GM18517 (cell line): ENCODE data around the gene SIK2.
A peak's percentile ranks its signal among the peaks of the same experiment; 100 is the strongest.
"Not testable (repeated sequence)": the region's sequence is repeated elsewhere in the genome, so short reads cannot be mapped to it uniquely, and the experiment has no call there.

Source experiments
- ATAC-seq: cut with Tn5 transposase; IDR thresholded peaks from one replicate; pipeline ENCODE4 v1.9.1; 2021; ENCODE audit warnings: mild to moderate bottlenecking, moderate library complexity; ENCODE audit not compliant: unreplicated experiment

The SIK2 gene

DNA sequence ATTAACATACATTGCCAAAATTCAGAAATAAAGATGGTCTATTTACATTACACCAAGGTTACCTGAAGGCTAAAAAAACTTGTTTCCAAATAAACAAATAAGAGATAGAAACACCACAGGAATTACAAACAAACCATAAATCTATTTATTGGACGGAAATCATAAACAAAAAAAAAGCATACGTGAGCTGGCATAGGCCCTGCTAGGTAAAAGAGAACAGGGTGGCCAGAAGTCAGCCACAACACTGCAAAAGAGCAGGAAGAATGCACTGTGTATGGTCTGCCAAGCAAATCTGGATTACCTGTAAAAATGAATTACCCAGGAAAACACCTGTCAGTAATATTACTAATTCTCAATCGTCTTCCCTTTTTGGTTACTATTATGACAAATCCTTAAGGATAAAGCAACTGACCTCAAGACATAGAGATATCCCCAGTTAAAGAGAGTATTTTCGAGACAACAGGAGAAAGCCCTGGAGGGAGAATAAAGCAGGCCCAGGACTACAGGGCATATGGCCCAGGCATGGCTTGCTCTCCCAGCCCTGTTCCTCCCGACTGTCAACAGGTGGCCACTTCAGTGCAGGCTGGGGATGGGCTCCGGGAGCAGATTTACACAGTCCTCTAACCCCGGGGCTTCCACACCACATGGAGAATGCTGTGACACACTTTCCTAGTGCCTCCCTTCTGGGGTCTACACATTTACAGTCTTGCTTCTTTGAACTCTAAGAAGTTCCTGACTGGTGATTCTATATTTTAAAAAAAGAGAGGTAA, 146.0 kb downstream of the SIK2 start:
- ATAC-seq, result no peak

DNA sequence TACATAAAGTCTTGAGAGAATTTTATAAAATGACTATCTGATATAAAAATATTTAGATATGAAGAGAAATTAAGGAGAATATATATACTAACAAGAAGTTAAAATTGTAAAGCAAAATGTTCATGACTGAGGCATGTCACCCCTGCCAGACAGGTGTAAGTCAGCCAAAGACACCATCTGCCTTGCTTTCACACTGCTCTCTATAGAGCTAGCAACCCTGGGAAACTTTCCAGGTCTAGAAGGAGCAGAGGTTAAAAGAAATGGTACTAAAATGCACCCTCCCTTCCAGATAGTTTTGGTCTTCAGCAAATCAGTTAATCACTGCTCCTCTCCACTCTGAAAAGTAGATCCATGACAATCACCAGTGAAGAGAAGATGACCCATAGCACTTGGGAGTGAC, 147.4 kb downstream of the SIK2 start:
- no peak for ATAC-seq

DNA sequence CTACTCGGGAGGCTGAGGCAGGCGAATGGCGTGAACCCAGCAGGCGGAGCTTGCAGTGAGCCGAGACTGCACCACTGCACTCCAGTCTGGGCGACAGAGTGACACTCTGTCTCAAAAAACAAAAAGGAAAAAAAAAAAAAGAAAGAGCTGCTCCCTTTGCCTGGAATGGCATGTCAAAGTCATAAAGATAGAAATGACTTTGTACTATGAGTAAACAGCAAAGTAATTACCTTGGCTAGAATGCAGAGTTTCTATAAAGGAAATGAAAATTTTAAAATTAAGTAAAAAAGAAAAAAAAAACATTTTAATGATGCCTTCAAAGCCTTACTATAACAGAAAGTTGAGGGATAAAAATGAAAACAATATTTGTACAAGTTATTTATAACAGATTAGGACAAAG, 153.8 kb downstream of the SIK2 start:
- ATAC-seq, result no peak

DNA sequence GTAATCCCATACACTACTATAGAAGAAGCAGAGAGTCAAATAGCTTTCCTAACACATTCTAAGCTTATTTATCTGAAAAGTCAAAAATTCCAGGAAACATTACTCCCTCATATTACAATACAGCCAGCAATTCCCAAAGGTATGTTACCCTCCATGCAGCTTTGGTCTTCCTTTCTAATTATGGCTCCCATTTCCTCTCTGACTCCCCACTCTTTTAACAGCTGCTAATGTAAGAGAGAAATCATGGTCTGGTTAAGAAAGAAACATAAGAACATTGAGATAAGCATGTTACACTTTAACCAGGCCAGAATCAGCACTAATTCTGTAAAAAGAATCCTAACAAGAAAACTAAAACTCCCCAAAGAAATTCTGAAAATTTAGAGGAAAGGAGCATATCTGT, 157.1 kb downstream of the SIK2 start:
- no peak for ATAC-seq

DNA sequence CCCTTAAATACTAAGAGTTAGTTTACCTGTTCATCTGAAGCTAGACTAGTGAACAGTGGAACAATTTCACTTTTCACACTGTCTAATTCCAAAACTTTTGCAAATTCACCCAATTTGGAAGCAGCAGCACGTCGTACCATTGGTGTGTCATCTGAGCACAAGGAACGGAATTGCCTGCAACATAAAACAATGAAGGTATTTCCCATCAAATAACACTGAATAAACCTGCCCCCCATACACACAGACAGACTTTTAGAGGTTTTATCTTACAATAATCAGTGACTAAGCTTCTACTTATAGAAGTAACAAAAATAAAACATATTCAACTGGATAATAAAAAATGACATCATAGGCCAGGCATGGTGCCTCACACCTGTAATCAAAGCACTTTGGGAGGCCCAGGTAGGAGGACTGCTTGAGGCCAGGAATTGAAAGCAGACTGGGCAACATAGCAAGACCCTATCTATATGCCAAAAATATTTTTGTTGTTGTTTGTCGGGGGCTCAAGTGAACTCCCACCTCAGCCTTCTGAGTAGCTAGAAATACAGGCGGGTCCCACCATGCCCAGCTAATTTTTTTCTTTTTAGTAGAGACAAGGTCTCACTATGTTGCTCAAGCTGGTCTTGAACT, 157.6 kb downstream of the SIK2 start:
- no peak for ATAC-seq

DNA sequence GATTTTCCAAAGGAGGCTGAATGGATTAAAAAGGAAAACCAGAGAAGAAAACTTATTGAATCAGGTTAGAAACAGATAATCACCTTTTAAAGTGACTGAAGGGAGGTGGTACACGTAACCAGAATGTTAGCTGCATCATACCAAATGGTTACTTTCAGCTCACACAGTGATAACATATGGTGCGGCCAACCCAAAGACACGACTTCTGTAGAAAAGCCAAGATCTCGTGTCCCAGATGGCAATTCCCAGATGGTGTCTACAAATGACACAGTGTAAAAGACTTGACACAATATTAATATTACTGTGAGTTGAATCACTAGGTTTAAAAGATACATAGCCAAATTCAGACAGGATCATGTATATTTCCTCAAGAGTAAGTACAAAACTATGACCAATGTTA, 158.8 kb downstream of the SIK2 start:
- ATAC-seq, result no peak

DNA sequence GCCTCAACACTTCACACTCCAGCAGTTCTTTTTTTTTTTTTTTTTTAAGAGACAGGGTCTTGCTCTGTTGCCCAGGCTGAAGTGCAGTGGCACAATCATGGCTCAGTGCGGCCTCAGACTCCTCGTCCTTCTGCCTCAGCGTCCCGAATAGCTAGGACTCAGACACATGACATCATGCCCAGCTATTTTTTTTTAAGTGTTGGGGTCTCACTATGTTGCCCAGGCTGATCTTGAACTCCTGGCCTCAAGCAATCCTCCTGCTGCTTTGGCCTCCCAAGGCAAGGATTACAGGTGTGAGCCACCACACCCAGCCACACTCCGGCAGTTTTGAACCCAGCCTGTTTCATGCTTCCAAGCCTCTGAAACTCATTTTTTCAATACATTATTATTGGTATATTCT, 160.3 kb downstream of the SIK2 start:
- ATAC-seq, result no peak

DNA sequence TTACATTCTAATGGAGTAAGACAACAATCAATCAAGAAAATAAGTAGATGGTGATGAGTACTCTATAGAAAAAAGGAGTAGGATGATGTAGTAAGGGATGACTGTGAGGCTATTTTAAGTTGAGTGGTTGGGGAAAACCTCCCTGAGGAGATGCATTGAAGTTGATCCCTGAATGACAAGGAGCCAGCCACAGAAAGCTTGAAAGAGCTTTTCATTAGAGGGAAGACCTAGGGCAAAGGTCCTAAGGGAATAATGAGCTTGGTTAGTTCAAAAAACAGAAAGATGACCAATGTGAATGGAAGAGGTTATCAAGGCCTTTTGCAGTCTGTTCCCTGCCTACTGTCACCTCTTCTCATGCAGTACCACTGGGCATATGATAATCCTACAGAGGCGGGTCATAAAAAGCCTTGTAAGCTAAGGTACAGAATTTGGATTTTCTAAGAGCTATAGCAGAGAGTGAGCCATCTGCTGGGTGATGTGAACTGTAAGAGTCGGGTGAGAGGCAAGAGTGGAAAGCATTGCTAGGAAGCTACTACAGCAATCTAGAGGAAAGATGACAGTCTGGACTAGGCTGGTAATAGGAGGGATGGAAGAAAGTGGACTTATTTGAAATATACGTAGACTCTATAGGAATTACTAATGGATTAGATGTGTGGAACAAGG, 160.9 kb downstream of the SIK2 start:
- ATAC-seq, result no peak

DNA sequence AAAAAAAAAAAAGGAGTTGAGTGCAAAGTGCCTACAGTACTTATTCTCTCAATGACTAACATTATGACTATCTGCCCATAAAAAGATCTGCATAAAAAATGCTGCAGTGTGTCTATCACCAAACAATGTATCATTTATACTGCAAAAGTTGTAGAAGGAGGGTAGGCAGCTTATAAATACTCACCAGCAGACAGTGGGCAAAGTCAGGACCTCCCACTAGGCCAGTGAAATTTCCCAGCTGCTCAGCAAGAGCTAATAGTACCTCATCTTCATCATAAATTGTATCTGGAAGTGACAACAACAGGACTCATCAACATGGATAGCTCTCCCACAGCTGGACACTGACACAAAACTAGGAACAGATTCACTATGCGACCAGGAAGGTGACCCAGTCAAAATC, 162.4 kb downstream of the SIK2 start:
- no peak for ATAC-seq

DNA sequence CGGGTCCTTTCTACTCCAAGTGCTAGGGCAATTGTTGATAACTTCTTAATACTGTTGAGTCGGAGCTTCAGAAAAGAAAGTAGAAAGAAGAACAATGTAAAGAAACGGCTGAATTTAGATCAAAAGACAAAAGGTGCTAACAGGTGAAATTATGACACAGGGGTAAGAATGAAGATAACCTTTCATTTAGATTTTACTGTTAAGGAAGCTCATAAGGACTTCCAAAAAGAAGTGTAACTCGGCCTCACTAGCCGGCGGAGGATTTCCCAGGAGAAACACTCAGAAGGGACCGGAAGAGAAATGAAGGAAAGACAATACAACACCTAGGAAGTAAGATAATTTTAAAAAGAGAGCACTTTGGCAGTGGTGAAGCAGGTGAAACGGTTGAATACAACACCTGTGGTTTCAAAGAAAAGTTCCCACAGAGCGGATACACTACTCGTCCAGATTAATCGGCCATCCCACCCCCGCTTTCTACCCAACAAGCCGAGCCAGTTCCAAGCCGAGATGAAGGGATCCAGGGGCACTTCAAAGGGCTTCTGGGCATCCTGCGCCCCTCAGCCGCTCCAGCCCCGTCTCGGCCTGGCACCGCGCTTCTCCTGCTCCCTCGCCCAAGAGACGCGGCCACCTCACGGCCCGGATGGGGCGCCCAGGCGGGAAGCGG, 163.2 kb downstream of the SIK2 start:
- no peak for ATAC-seq

DNA sequence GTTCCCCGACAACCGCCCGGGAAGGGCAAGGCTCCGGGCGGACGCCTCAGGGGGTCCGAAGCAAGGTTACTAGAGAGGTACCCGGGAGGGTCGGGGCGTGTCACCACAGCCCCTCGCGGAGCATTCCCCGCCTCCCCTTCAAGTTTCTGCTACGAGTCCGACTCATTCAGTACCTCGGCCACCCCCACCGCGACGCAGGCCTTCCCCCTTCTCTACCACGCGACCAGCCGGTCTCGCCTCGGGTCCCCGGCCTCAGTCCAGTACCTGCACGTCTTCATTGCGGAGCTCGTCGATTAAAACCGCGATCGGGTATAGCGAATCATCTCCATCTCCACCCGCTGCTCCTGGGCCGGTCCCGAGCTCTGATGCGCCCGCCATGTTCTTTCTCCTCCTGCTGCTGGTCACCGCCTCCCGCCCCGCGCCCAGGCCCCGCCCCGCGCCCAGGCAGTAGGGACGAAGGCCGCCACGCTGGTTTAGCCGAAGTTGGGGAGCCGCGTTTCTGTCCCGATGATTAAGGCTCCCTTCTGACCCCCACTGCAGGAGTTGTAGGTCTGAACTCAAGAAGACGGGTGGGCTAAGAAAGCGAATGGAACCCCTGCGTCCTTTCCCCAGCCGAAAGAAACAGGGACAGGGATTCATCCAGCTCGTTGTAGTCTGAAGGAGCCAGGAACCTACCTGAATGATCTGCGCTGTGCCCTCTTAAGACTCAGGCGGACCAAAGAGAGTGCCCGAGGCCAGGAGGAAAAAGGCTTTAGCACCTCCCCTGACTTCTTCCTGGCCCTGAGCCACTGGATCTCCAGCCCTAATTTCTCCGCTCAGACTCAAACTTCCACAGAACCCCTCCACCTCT, 164.0 kb downstream of the SIK2 start, which contains the start of gene PPP2R1B:
TSS of gene PPP2R1B (minus strand) at position 406 of the 850 bp plus-strand sequence. CDS start at position 378, 28 bp downstream.
- peak; percentile 68 for ATAC-seq

DNA sequence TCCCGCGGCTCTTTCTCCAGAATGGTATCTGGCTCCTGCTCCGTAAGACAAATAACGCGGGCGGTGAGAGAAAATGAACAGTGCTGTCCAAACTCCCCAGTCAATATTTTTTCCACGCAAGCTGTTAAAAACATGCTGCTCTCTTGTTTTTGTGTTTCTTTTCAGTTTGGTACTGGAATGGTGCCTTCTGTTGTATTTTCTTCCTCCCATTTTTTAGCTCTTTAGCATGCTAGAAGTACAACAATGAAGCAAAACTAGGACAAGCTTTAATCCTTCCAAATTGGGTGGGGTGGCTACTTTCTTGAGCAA, 164.5 kb downstream of the SIK2 start:
- no peak for ATAC-seq

DNA sequence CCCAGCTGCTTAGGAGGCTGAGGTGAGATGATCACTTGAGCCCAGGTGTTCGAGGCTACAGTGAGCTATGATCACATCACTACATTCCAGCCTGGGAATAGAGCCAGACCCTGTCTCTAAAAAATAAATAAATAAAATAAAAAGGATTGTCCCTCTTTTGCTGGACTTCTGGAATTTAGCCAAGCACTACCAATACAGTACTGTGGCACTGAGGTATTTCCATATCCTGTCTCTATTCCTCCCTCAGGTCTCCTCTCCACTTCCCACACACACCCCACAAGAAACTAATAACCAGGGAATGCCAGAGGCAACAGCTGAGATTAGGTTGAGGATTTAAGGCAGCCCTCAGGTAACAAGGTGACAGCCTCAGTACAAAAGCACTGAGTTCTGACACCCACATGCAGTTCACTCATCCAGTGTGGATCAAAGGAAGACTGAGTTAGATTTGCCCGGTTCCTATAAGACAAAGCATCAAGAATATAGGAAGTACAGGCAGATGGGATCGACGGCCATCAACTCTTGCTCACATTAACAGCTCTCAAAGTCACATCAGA, 168.4 kb downstream of the SIK2 start:
- ATAC-seq, result no peak

DNA sequence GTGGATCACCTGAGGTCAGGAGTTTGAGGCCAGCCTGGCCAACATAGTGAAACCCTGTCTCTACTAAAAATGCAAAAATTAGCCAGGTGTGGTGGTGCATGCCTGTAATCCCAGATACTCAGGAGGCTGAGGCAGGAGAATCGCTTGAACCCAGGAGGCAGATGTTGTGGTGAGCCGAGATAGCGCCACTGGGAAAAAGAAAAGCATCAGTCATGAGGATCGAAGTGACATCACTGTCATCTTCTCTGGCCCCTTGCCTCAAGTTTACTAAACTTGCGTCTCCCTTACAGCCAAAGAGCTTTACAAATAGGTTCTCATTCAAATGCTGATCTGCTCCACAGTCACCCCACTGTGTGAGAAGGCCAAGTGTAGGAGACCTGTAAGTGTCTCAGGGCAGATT, 169.0 kb downstream of the SIK2 start:
- ATAC-seq, result not testable (repeated sequence)

DNA sequence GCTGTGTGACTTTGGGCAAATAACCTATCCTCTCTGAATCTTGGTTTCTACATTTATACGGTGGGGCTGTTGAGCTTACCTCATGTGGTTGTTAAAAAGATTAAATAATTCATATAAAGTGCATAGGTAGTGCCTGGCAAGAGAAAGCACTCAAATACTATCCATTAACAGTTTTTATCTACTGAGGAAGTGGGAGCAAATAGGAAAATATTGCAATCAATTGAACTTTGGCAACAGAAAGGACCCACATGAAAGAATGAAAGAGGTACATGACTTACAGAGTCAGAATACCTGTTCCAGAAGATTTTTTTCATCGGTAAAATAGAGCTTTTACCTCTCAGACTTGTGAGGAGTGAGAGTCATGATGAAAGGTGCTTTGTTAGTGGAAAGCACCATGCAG, 170.3 kb downstream of the SIK2 start:
- ATAC-seq, result no peak

DNA sequence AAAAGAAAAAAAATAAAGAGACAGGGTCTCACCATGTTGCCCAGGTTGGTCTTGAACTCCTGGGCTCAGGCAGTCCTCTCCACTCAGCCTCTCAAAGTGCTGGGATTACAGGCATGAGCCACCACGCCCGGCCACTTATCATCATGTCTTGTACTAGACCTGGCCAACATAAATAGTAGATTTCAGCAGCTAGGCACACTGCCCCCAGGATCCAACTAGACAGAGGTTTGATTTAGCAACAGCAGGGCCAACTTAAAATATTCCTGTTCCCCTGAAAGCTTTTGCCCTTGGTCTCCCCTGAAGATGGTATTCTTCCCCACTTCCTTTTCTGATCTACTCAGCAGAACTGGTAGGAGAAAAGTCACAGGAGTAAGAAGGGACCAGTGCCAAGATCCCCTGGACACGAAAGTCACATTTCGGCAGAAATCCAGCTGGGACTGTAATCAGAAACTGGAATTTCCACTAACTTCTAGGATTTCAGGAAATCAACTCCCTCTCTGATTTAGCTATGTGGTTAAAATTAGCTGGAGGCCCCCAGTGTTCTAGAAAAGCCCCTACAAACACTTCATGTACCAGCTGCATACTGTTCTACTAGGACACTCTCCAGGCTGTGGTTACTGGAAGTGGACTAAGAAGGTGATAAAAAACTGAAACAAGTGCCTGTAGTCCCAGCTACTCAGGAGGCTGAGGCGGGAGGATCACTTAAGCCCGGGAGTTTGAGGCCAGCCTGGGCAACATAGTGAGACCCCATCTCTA, 172.9 kb downstream of the SIK2 start:
- no peak for ATAC-seq

DNA sequence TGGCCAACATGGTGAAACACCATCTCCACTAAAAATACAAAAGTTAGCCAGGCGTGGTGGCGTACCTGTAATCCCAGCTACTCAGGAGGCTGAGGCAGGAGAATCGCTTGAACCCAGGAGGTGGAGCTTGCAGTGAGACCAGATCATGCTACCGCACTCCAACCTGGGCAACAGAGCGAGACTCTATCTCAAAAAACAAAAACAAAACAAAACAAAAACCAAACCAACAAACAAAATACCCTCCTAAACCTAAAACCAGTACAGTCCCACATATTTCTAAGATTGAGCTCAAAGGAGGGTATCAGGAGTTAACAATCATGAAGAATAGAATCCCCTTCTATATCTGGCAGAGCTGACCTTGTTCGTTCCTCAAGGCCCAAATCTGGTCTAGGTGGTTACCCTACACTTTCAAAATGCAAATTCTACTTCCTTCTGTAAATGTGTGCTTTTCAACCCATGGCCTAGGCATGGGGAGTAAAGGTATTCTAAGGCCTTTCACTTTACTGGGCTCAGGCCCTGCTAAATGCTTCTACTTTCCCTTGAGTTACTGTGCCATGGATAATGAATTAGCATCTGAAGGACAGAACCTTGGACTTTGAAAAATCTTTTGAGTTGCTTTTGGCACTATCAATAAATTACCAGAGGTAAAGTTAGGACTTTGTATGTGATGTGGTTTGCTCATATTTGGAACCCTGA, 174.3 kb downstream of the SIK2 start:
- ATAC-seq, result peak; percentile 99

DNA sequence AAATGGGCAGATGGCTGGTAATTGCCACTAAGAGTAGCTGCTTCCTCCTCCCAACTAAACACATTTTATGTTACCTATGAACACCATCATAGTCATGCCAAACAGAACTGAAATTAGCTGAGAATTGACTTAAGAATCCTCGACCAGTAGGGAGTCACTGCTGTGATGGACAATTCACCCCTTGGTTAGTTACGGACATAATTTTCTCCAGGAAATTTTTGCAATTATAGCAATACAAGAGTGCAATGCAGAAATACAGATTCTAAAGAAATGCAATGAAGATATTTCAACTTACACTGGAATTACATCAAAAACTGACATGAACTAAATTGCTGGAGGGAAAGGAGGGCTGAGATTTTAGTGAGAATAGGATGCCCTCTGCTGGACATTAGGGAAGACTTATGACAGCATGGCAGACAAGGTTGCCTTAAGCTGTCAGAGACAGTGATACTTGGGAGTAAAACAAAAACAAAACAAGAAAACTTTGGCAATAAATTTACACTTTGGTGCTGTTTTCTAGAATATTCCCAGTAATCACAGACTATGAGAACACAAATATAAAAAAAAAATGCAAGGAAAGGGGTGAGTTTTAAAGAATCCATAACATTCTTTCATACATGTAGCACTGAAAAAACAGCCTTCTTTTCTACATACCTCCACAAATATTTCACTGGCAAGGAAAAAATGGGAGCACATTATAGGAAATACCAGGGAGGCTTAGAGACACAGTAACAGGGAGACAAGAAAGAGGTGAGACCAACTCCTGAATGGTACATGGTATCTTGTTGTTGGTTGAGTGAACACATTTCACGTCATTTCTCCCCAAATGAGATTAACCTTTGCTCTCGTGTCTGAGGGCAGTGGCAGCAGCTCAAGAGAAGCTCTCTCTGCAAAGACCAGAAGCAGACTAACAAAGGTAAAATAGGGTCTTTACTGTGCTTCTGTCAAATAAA, 175.1 kb downstream of the SIK2 start:
- ATAC-seq, result peak; percentile 53
